HL-60/S4 treated with retinoic acid at 250 ng/mL for 4 days and 3 days (cell line): Measurements from ENCODE around the gene CEACAM18.
"Not testable (repeated sequence)": the region's sequence is repeated elsewhere in the genome, so short reads cannot be mapped to it uniquely, and the experiment has no call there.

Experiments used
- in situ Hi-C: fragments of 300-500 bp; cut with MboI; formaldehyde crosslinking; loops from 2 replicates; pipeline ENCODE4 v1.7.0; 2022; ENCODE audit warnings: low sequenced_read_pairs

Gene CEACAM18

DNA sequence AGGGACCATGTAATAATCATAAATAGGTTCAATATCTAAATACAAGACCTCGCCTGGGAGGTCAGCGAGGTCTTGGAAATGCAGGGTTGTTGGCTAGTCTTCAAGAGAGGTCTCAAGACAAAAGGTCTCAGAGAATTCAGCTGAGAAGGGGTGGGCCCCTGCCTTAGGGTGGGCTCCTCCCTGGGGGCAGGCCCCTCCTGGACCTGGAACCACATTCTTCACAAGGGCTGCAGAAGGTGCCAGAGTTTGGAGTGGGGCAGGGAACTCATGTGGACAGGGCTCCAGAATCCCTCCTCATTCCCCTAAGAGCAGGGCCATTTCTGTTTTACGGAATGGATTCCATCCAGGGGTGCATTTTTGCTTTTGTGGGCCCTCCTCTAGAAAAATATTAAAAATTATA lies 10.2 kb downstream of the CEACAM18 start:
- in situ Hi-C loops, result no loop called here

DNA sequence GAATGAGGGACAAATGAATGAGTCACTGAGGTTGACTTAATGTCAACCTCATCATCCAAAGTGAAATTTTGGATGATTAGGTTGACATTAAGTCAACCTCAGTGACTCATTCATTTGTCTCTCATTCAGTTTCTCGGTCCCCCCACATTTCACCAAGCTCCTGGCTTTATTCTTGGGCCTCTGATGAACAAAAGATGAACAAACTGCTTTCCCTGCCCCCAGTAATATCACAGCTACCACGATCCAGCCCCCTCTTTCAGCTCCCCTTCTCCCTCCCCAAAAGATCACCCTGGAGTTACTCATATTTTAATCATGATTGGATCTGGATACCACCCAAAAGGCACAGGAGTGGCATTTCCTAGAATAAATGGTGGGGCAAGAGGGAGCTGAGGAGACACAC lies 10.8 kb downstream of the CEACAM18 start:
- in situ Hi-C loops, result no loop called here

DNA sequence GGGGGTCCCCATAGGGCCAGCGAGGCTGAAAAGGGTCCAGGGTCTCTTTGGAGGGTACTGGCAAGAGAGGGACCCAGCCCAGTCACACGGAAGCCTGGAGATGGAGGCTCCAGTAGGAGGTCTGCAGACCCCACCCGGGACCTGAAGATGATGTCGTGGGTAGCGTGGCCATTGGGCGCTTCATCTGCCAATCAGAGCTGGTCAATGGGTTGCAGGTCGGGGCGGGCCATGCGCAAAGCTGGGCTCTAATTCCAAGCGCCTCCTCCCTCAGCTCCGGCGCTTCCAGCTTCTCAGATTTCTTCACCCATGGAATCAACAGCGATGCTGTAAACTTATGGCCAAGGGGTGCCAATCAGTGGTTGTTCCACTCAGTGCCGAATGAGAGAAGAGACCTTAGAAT lies 12.3 kb downstream of the CEACAM18 start:
- in situ Hi-C loops, result no loop called here

DNA sequence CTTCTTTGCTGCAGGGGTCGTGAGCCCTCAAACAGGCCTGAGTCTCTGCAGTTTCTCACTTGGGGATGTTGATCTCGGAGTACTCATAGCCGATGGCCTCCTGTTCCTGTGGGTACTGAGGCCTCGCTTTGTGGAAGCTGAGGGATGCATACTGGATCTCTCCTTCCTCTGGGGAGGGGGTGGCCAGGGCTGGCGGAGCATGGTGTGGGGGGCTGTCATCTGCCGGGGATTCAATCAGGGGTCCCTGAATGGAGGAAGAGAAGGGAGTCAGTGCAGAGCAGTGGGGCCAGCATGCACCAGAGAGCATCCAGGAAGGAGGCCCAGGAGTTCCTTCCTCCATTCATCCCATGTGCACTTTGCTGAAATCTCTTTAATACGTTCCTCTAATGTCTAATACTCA lies 13.2 kb downstream of the CEACAM18 start:
- in situ Hi-C loops, result no loop called here

DNA sequence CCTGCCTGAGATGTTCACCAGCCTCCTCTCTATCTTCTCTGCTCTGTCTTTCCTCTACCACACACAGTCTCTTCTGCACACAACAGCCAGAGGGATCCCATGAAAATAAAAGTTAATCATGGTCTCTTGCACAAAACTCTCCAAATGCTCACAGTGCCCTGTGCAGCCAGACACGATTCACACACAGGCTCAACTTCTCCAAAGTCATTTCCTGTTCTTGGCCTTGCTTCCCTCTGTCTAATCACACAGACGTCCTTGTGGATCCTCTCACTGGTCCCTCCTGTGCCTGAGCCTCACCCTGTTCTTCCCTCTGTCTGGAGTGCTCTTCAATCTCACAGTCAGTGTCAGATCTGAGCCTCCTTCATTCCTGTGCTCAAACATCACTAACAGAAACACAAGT lies 15.4 kb downstream of the CEACAM18 start:
- in situ Hi-C loops, result no loop called here

DNA sequence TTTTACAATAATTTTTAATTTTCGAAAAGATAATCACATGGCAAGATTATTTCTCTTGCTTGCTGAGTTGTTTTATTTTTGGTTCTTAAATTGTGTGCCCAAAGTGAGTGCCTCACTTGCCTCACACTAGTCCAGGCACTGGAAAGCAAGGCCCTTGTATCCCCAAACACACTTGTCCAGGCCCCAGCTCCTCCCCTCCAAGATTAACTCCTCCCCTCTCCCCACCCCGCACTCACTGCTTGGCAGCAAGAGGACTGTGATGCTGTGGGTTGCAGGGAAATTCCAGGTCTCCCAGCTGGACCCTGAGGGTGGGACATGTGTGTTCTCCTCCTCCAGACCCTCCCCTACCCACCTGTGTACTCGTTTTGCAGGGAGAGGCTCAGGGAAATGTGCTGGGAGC lies 19.3 kb downstream of the CEACAM18 start:
- in situ Hi-C loops, result no loop called here

DNA sequence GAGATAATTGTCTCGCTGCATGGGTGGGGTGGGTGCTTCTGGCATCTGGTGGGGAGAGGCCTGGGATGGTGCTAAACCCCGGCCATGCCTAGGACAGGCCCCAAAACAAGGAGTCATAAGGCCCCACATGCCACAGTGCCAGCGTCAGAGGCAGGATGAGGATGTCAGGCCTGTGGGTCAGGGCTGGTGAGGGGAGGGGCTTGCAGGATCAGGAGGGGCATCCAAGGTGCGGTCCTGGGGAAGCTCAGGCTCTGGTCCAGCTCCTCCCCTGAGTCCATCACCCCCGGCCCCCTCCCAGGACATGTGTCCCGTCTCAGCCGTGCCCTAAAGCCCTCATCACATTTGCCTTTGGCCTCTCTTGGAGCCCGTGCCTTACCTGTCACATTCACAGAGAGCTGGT lies 22.6 kb downstream of the CEACAM18 start:
- in situ Hi-C loops, result not testable (repeated sequence)

DNA sequence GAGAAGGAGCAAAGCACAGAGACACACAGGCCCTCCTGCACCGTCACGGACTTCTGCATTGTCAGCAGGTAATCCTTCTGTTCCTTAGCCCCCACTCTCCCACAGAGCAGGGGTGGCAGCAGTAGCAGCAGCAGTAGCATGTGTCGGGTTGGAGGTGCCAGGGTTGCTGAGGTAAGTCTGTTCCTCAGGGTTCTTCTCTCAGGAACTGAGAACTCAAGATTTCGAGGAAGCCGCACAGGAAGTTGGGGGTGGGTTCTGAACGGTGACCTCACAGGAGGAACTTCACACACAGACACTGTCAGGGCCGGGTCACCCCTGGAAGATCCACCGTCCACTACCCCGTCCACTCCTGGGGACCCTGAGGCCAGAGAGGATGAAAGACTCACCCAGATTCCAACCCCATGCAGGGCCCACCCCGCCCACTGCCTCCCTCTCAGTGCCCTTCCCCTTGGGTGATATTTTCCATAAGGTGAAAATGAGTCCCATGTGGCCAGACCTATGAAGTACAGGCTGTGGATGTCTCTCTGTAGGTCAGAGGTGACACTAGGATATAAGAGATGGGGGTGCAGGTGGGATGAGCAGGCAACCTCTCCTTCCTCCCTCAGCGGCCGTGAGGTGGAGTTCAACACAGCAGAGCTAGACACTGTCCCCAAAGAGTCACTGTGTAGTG lies 23.4 kb downstream of the CEACAM18 start, which contains the start of gene SIGLEC12:
SIGLEC12 (minus strand) TSS at position 207 of the 670 bp plus-strand sequence; CDS start at position 140, 67 bp downstream.
- in situ Hi-C loops, result no loop called here

DNA sequence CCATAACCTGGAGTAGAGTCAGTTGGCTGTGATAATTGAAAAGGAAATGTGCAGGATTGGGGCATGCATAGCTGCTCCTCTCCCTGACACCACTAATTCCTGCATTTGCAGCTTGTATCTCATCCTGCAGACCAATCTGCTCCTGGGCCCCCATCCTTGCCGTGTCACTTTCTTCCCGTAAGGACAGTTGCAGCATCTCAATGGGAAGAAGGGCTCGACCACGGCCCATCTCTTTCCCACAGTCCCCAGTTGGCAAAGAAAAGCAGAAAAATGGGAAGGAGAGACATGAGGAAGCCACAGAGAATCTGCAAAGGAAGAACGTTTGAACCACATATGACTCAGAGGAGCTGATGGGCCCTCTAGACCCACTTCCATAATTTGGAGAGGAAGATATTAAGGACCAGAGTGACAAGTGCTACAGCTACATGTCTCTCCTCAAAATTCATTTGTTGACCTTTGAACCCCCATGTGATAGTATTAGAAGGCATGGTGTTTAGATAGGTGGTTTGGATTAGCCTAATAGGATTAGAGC lies 25.0 kb downstream of the CEACAM18 start:
- in situ Hi-C loops, result no loop called here

DNA sequence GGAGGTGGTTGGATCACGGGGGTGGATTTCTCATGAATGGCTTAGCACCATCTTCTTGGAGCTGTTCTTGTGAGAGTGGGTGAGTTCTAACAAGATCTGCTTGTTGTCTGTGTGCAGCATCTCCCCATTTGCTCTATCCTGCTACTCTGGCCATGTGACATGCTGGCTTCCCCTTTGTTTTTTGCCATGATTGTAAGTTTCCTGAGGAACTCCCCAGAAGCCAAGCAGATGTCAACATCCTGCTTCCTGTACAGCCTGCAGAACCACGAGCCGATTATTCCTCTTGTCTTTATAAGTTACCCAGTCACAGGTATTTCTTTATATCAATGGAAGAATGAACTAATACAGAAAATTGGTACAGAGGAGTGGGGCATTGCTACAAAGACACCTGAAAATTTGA lies 25.6 kb downstream of the CEACAM18 start:
- in situ Hi-C loops, result no loop called here

DNA sequence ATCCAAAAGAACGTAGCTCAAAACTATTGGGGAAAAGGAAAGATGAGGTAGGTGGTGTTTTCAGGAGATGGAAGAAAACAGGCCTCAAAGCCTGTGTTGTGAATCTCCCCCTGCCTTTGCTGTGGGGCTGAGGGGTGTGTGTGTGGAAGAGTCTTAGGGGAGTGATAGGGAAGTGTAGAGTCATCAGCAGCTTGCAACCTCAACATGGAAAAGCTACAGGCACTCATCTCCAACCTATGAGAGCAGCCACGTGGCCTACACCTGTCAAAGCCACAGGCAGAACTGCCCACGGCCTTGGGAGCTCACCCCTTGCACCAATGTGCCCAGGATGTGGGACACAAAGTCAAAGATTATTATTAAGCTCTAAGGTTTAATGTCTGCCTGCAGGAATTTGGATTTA lies 27.6 kb downstream of the CEACAM18 start:
- in situ Hi-C loops, result no loop called here

DNA sequence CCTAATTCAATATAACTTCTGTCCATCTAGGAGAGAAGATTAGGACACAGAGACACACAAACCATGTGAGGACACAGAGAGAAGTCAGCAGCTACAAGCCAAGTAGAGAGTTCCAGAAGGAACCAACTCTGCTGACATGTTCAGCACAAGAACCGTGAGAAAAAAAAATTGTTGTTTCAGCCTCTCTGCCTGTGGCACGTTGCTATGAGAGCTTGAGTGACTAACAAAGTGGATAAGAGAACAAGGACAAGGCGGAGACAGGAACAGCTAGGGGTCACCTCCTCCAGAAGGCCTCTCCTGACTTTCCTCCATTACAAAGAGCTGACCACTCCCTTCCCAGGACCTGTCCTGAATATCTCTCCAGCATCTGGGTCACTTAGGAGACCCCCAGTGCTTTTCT lies 28.9 kb downstream of the CEACAM18 start:
- in situ Hi-C loops, result no loop called here

DNA sequence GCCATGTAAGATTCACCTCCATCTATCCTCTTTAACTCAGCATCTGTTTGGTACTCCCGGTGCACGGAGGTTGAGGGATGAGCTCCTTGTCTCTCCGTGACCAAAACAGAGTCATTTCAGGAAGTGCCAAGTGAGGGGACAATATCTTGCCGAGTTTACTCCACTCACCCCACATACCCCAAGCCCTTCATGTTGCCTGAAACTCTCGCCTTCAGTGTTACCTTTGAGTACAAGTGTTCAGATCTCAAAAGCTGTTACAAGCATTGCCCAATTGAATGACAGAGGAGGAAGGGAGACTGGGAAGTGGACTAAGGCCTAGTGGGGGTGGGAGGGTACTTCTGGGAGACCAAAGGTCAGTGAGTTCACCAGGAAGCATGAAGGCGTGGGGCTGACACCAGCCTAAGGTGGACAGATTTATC lies 29.3 kb downstream of the CEACAM18 start:
- in situ Hi-C loops, result no loop called here

DNA sequence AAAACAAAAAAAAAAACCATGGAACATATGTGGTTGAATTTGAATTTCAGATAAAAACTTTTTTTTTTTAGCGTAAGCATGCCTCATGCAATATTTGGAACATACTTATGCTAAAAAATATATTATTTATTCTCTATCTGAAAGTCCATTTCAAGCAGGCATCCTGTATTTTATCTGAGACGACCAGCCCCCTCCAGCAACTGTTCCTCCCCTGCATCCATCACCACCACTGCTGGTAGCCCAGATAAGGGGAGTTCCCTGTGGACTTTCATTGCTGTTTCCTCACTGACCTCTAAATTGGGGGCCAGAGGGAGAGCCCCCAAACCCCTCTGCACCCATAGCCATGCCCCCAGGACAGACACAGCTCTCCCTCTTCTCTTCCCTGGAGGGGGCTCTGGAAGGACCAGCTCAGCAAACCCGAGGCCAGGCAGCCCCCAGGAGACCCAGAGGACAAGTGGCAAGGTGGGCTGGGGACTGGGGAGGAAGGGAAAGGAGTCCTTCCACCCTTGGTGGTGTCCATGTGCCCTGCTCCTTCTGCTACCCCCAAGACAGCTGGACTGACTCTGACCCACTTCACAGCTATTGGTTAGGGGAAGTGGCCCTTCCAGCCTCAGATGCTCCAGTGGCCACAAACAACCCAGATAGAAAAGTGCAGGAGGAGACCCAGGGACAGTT lies 29.9 kb downstream of the CEACAM18 start:
- in situ Hi-C loops, result no loop called here

DNA sequence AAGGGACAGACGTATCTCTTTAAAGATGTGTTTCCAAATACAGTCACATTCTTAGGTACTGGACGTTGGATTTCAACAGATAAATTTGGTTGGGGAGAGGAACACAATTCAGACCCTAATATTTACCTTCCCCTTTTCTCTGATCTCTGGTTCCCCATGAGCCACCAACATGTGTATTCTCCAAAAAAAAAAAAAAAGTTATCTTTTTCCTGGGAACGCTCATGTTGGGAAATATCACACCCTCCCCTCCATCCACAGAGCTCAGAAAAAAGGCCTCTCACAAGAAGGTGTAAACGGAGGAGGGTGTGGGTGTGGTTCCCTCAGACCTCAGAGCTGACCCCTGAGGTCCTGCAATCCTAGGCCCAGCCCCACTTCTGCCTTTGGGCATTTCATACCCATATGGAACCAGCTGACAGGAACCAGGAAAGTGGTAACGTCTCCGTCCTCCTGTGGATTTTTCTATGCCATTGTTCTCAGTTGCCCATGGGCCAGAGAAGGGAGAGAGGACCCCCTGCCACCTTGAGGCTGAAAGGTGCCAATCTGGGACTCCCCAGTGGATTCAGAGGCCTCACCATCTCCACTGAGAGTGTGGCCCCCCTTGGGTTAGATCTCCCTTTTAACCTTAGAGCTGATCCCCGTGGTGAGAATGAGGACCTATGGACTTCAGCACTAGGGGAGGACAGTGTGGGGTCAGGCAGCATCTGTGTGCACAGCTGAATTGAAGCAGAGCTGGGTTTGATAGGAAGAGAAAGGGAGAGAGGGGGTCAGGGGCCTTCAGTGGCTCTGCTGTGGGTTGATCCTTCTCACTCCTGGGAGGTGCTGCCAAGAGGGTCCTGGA lies 31.7 kb downstream of the CEACAM18 start:
- in situ Hi-C loops, result no loop called here

DNA sequence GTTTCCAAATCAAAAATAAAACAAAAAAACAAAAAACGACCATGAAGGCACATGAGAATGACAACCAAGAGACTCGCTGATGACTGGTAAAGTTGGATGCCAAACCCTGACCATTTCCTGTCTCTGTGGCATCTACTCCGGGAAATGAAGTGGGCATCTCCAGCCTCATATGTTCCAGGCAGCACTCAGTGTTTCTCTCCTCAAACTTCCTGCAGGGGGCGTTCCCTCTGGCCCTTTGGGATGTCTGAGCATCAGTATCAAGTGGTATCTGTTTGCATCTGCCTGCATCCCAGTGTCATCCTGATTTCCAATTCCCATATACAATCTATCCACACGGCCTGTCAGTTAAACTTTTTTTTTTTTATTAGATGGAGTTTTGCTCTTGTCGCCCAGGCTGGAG lies 33.0 kb downstream of the CEACAM18 start:
- in situ Hi-C loops, result no loop called here

DNA sequence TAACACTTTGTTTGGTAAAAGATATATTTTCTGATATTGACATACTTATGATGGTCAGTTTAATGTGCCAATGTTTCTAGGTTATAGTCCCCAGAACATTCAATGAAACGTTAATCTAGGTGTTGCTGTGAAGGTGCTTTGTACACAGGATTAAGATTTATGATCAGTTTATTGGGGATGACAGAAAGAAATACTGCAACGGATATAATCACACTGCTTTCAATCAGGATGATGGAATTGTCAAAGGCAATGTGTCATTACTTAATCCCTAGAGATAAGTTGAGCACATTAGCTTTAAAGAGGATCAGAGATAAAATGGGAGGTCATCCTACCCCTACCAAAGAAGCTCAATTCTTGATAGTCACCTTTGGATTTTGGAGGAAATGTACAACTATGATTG lies 35.6 kb downstream of the CEACAM18 start:
- in situ Hi-C loops, result no loop called here

DNA sequence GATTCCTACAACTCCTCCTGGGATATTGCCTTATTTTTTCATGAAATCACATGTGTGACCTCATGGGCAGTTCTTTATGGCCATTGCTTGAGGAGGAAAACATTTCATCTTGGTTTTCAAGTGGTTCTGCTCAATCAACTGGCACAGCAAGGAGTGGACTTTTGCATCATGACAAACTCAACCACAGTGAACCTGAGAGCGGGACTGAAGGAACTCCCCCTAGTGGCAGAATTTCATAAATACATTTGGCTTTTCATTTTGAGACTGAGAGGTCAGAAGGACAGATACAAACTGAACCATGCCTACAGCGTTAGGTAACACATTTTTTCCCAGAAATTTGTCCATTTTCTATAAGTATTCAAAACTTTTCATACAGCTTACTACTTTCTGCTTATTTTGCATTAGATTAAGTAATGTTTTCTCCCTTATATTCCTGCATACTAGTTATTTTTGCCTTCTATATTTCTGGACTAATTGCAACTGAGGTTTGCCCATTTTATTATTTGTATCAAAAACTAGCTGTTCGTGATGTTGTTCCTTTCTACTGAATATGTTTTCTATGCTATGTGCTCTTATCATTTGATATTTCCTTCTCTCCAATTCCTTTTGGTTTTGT lies 36.6 kb downstream of the CEACAM18 start:
- in situ Hi-C loops, result no loop called here

DNA sequence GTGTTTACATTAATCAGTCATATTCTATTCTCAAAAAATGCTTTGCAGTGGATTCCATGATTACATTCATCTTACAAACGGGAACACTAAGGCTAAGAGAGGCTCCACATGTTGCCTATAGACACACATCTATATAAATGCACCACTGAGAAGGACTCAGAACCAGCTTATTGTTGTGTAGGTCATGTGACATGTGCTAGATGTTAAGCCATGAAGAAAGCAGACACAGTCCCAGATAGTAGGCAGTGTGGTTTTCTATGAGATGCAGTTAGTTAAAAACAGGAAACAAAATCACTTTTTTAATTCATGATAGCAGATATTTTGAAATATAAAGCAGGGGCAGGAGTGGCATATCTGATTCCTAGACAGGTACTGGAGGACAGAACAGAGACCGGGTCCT lies 42.4 kb downstream of the CEACAM18 start:
- in situ Hi-C loops, result no loop called here

DNA sequence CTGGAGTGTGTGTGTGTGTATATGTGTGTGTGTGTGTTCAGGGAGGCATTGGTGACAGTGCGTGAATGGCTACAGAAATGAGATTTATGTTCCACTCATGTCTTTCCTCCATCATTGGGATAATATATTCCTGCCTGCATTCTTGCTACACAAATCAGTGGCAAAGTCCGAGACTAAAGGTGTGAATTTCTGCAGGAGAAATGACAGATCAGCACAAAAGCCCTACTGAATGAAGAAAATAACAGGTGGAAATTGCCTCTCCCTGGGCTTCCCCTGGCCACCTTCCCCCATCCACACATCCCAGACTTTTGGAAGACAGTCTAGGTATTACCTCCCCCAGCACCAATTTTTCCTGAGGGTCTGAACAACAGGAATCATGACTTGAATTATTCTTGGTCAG lies 43.0 kb downstream of the CEACAM18 start:
- in situ Hi-C loops, result no loop called here

DNA sequence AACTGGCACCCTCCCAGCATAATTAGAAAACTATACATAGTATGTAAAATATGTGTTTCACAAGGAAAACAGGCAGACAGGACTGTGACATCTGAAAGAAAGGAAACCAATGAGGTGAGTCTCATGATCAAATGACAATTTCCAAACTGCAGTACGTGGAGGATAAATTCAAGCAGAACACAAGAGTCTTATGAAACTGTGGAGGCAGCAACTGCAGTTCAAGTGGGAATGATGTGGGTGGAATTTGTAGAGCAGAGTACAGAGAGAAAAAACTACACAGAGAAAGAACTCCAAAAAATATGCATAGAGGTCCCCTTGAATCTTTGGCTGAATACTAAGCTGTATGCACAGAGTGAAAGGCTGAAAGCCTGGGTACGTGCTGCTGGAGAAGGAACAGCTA lies 43.4 kb downstream of the CEACAM18 start:
- in situ Hi-C loops, result no loop called here
